K562 (cell line): ENCODE data around the gene DOK3. TPM values are rescaled to one million over a fixed set of nuclear protein-coding genes. Genes with fewer than 3 reads are reported as not detected.

Experiments used
- ARID3A ChIP-seq: IDR thresholded peaks from 2 replicates; pipeline ENCODE4 v1.6.1; 2012; ENCODE audit warnings: low read depth, low read length, improper control_type of control experiment, borderline replicate concordance
- ATF1 ChIP-seq, 2 experiments: fragments of 450-650 bp in 1 of 2; IDR thresholded peaks; 2 replicates each; pipeline ENCODE4 v1.6.1; 2016; ENCODE audit warnings: missing compliant biosample characterization in 1 of 2, missing genetic modification characterization in 1 of 2
- C11orf30 ChIP-seq: fragments of 450-650 bp; IDR thresholded peaks from 2 replicates; pipeline ENCODE4 v1.6.1; 2016; ENCODE audit warnings: low read depth, mild to moderate bottlenecking
- CAMTA2 ChIP-seq: fragments of 250-450 bp; sonication (Bioruptor Pico); conservative IDR thresholded peaks from 2 replicates; pipeline ENCODE4 v1.5.1; 2022
- FOXJ3 ChIP-seq: sonication (generic); formaldehyde crosslinking; IDR thresholded peaks from 2 replicates; pipeline ENCODE4 v1.4.0; 2020; ENCODE audit warnings: mild to moderate bottlenecking, missing genetic modification reagents
- FOXP1 ChIP-seq: sonication (generic); formaldehyde crosslinking; IDR thresholded peaks from 2 replicates; pipeline ENCODE4 v1.8.0; 2022; ENCODE audit warnings: mild to moderate bottlenecking, missing genetic modification reagents
- KLF13 ChIP-seq: fragments of 450-650 bp; IDR thresholded peaks from 2 replicates; pipeline ENCODE4 v1.6.1; 2016; ENCODE audit warnings: missing genetic modification characterization, low read depth, mild to moderate bottlenecking, missing compliant biosample characterization, moderate library complexity, borderline replicate concordance
- MYC ChIP-seq, 2 experiments: fragments of 250-450 bp in 1 of 2; sonication (Bioruptor Pico) in 1 of 2; IDR thresholded peaks; 2 replicates each; pipeline versions ENCODE4 v1.5.1 to v1.6.1; 2012 to 2021; ENCODE audit warnings: low read depth in 2 of 2, borderline replicate concordance in 1 of 2, improper control_type of control experiment in 1 of 2, low read length in 1 of 2, mild to moderate bottlenecking in 1 of 2, moderate library complexity in 1 of 2
- PHF21A ChIP-seq: fragments of 450-650 bp; IDR thresholded peaks from 2 replicates; pipeline ENCODE4 v1.6.1; 2017; ENCODE audit warnings: low read depth, borderline replicate concordance
- RBM22 ChIP-seq: fragments of 200-400 bp; formaldehyde crosslinking; IDR thresholded peaks from 2 replicates; pipeline ENCODE4 v1.6.1; 2018; ENCODE audit warnings: low read length, low read depth; ENCODE audit not compliant: poor library complexity, severe bottlenecking
- SAFB ChIP-seq: fragments of 200-400 bp; formaldehyde crosslinking; IDR thresholded peaks from 2 replicates; pipeline ENCODE4 v1.6.1; 2017; ENCODE audit warnings: low read depth, low read length, borderline replicate concordance
- SFPQ ChIP-seq: fragments of 200-400 bp; formaldehyde crosslinking; IDR thresholded peaks from 2 replicates; pipeline ENCODE4 v1.6.1; 2017; ENCODE audit warnings: mild to moderate bottlenecking, low read depth, low read length, moderate library complexity
- SIX5 ChIP-seq, 2 experiments: IDR thresholded peaks; 2 replicates each; pipeline ENCODE4 v1.6.1; 2011; ENCODE audit warnings: low read length in 2 of 2, borderline replicate concordance in 1 of 2, low read depth in 1 of 2, mild to moderate bottlenecking in 1 of 2, moderate library complexity in 1 of 2; ENCODE audit not compliant: insufficient read depth in 1 of 2
- SNIP1 ChIP-seq: fragments of 450-650 bp; IDR thresholded peaks from 2 replicates; pipeline ENCODE4 v1.7.1; 2017; ENCODE audit warnings: low read depth, mild to moderate bottlenecking
- SREBF1 ChIP-seq: fragments of 150-350 bp; IDR thresholded peaks from 2 replicates; pipeline ENCODE4 v1.6.1; 2014; ENCODE audit warnings: antibody characterized with exemption, low read depth, low read length, borderline replicate concordance
- TAL1 ChIP-seq: fragments of 450-650 bp; IDR thresholded peaks from 2 replicates; pipeline ENCODE4 v1.6.1; 2016; ENCODE audit warnings: mild to moderate bottlenecking
- TEAD2 ChIP-seq: fragments of 450-650 bp; IDR thresholded peaks from 2 replicates; pipeline ENCODE4 v1.6.1; 2016; ENCODE audit warnings: missing genetic modification characterization, control low read depth, missing compliant biosample characterization
- TRIM24 ChIP-seq, 2 experiments: fragments of 450-650 bp; IDR thresholded peaks; 2 replicates each; pipeline ENCODE4 v1.6.1; 2016
- U2AF1 ChIP-seq: fragments of 200-400 bp; formaldehyde crosslinking; optimal IDR thresholded peaks from 2 replicates; pipeline ENCODE3; 2017; ENCODE audit warnings: mild to moderate bottlenecking, low read depth, low read length, moderate library complexity
- ZNF124 ChIP-seq: sonication (generic); formaldehyde crosslinking; IDR thresholded peaks from 2 replicates; pipeline ENCODE4 v1.8.1; 2022; ENCODE audit warnings: missing genetic modification reagents
- polyA plus RNA-seq, 8 experiments: library from polyadenylated mRNA; depleted of rRNA in 4 of 8; stranded (reverse) in 5 of 8; unstranded in 3 of 8; fragments of >200 nt; fragmentation: Nextera tagmentation in 2 of 8; fragmentation: Illumina TruSeq in 1 of 8; extraction: Ambion mirVana in 2 of 8; extraction: Trizol in 1 of 8; gene quantifications; 2 replicates each; pipeline versions ENCODE4 v1.2.1 to v1.2.3, GENCODE V29; 2011 to 2014; ENCODE audit warnings: inconsistent platforms in 1 of 8, missing spikeins in 1 of 8
- total RNA-seq, 7 experiments: library from RNA; depleted of rRNA in 6 of 7; stranded (reverse); fragments of >200 nt in 6 of 7; fragmentation: Illumina TruSeq in 2 of 7; extraction: Trizol in 2 of 7; gene quantifications; 2 replicates each; pipeline versions ENCODE4 v1.2.1 to v1.2.3, GENCODE V29; 2011 to 2021; ENCODE audit warnings: low replicate concordance in 1 of 7
- TF ChIP-seq, protein P1 (sequence below): conservative IDR thresholded peaks from 2 replicates; pipeline ENCODE4 v1.6.1; 2011; ENCODE audit warnings: low read depth, mild to moderate bottlenecking, low read length; ENCODE audit not compliant: control insufficient read depth
- TF ChIP-seq, protein P2 (sequence below): IDR thresholded peaks from 2 replicates; pipeline ENCODE4 v1.6.1; 2011; ENCODE audit not compliant: insufficient read length; ENCODE audit errors: extremely low read depth

DOK3 gene
- total and polyA plus RNA-seq, 9 of the 15 experiments (the other 6 are each of a cell fraction or from before 2014, with no cell fraction given), result 1.3 to 23.0 (median 8.0) TPM

DNA sequence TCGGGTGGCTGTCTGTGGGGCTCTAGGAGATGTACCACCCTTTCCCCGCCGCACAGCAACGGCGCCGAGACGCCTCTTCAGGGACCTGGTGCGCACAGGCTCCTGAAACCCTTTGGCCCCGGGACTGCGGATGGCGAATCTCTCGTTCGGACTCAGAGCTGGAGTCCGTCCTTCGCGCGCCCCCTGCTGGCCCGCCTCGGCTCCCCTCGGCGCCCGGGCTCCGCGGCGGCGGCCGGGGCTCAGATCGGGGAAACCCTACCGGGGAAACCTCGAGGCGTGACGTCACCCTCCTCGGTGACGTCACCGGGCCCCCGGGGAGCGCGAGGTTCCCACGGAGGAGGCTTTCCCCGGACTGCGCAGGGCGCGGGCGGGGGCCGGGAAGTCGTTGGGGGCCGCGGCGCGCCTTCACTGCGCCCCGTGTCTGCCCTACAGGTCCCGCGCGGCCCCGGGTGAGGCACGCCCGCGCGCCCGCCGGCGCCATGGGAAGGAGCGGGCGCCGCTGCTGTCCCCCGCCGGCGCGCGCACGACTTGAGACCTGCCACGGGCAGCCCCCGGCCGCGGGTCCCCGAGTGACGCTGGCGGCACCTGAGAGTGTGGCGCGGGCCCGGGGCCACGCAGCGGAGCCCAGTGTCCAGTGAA is 55.1 kb downstream of the DOK3 start (continued):
- TF ChIP-seq KLF13 (tag) (no peak), ARID3A (no peak), MYC (IDR thresholded peaks at IDR 0.05; ENCODE audit: low read depth, low read length) (no peak; the same call in 1 of the 2 replicates), MYC (CRISPR knock-in tag; IDR thresholded peaks at IDR 0.05; ENCODE audit: borderline replicate concordance, low read depth) (no peak), FOXJ3 (CRISPR knock-in tag) (no peak), U2AF1 (peak; percentile 57), CAMTA2 (CRISPR knock-in tag) (no peak), SFPQ (no peak), TRIM24 (IDR thresholded peaks at IDR 0.05) (no peak), C11orf30 (no peak), FOXP1 (CRISPR knock-in tag) (no peak; the same call in 1 of the 2 replicates), ZNF124 (no peak), TEAD2 (no peak), ATF1 (CRISPR knock-in tag; IDR thresholded peaks at IDR 0.05) (peak; percentile 77), ATF1 (tag; IDR thresholded peaks at IDR 0.05) (peak; percentile 99), SNIP1 (no peak), SREBF1 (no peak), TAL1 (no peak), PHF21A (no peak), SIX5 (IDR thresholded peaks at IDR 0.05; ENCODE audit: borderline replicate concordance in 1 of 2, insufficient read depth in 1 of 2, low read depth in 1 of 2, low read length in 2 of 2) (no peak), SAFB (peak; percentile 57; the same call in 1 of the 2 replicates), RBM22 (no peak)
- TF ChIP-seq, protein P1, sequence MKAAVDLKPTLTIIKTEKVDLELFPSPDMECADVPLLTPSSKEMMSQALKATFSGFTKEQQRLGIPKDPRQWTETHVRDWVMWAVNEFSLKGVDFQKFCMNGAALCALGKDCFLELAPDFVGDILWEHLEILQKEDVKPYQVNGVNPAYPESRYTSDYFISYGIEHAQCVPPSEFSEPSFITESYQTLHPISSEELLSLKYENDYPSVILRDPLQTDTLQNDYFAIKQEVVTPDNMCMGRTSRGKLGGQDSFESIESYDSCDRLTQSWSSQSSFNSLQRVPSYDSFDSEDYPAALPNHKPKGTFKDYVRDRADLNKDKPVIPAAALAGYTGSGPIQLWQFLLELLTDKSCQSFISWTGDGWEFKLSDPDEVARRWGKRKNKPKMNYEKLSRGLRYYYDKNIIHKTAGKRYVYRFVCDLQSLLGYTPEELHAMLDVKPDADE, result peak; percentile 50; the same call in 1 of the 2 replicates
- TF ChIP-seq, protein P2, sequence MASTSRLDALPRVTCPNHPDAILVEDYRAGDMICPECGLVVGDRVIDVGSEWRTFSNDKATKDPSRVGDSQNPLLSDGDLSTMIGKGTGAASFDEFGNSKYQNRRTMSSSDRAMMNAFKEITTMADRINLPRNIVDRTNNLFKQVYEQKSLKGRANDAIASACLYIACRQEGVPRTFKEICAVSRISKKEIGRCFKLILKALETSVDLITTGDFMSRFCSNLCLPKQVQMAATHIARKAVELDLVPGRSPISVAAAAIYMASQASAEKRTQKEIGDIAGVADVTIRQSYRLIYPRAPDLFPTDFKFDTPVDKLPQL, result no peak
